NT2/D1 (cell line): ENCODE measurements around the gene OR52K1.

ENCODE experiments used
- DNase-seq: peaks from one replicate; pipeline ENCODE4 v3.0.0-alpha.2; 2011; ENCODE audit warnings: low read depth, low spot score
- H3K27me3 ChIP-seq: 2 replicates; pipeline ENCODE4 v1.6.0; 2011; ENCODE audit warnings: mild to moderate bottlenecking; ENCODE audit not compliant: insufficient read length, insufficient read depth
- H3K36me3 ChIP-seq: 2 replicates; pipeline ENCODE4 v1.6.1; 2011; ENCODE audit warnings: mild to moderate bottlenecking, low read length, mixed read lengths; ENCODE audit not compliant: insufficient read depth, insufficient read length
- H3K4me1 ChIP-seq: 2 replicates; pipeline ENCODE4 v1.5.1; 2011; ENCODE audit not compliant: insufficient read depth, insufficient read length
- H3K4me3 ChIP-seq: 2 replicates; pipeline ENCODE4 v1.5.1; 2011; ENCODE audit warnings: low read depth; ENCODE audit not compliant: insufficient read length
- H3K9ac ChIP-seq: 2 replicates; pipeline ENCODE4 v1.6.0; 2011; ENCODE audit warnings: low read depth; ENCODE audit not compliant: insufficient read length
- H3K9me3 ChIP-seq: 2 replicates; pipeline ENCODE4 v1.5.1; 2011; ENCODE audit warnings: mild to moderate bottlenecking, low read length; ENCODE audit not compliant: insufficient read depth
- SUZ12 ChIP-seq: IDR thresholded peaks from 2 replicates; pipeline ENCODE4 v1.6.1; 2011; ENCODE audit not compliant: insufficient read length, insufficient read depth; ENCODE audit errors: extremely low read depth
- YY1 ChIP-seq: IDR thresholded peaks from 2 replicates; pipeline ENCODE4 v1.6.1; 2011; ENCODE audit not compliant: insufficient read length, insufficient read depth
- ZNF274 ChIP-seq: IDR thresholded peaks from 2 replicates; pipeline ENCODE4 v1.6.1; 2011; ENCODE audit warnings: mild to moderate bottlenecking, low read depth, low read length

The OR52K1 gene

DNA sequence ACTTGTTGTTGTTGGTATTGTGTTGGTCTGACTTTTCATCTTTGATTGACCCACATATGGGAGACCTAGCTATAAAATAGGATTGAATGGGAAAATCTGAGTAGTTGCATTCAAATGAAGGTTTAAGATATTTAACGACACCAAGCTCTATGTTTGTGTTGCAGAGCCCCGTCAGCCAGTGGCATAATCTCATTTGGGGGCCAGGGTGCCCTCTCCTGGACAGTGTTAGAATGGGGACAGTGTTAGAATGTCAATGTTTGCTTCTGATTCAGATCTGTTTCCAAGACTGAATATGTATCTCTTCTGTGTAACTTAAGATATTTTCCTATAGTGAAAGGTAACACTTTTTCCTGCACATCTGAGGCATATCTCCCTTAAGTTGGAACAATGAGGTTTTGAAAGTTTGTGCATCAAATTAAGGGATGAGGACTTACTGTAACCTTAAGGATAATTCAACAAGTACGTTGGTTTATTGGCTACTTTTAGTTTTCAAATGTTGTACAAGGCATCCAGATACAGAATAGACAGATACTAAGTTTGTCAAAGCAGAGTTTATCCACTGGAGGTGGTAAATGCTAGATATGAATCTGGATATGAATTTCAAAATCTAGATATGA lies 57.3 kb downstream of the OR52K1 start:
- Histone ChIP-seq H3K36me3 (no peaks in the 10 kb centered on the region), H3K4me3 (no peak overlapping the region), H3K27me3 (no peaks in the 10 kb centered on the region), H3K4me1 (no peaks in the 10 kb centered on the region), H3K9me3 (no peaks in the 10 kb centered on the region), H3K9ac (no peak overlapping the region)
- DNase-seq: peak; percentile 27
- TF ChIP-seq YY1 (no peak), SUZ12 (no peak), ZNF274 (no peak)

DNA sequence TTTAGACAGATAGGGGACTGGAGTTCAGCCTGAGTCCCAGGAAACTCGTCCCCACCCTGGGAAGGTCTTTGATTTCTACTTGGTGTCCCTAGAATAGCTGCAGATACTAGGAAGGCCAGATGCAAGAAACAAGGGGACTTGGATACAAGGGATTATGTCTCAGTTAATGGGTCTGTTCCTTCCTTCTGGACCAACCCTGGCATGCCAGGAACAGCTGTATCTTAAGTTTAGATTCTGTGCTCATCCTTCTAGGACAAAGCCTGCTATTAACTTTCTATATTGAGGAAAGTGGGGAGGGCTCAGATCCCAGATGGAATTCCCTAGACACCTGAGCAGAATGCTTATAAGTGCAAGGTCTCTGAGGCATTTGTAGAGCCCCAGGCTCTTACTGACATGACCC lies 58.6 kb downstream of the OR52K1 start:
- H3K9me3 ChIP-seq: no peaks in the 10 kb centered on the region
- no peaks in the 10 kb centered on the region for H3K27me3 ChIP-seq
- no peaks in the 10 kb centered on the region for H3K4me1 ChIP-seq
- no peak for TF ChIP-seq YY1
- no peak for TF ChIP-seq ZNF274
- no peak for TF ChIP-seq SUZ12
- no peak overlapping the region for H3K4me3 ChIP-seq
- H3K9ac ChIP-seq: no peak overlapping the region
- no peak for DNase-seq
- H3K36me3 ChIP-seq: no peaks in the 10 kb centered on the region
